AG04449 (cell line): ENCODE results near the gene CPXM2.
A peak's percentile ranks its signal among the peaks of the same experiment; 100 is the strongest.

Source experiments
- CTCF ChIA-PET: fragments of 350-600 bp; formaldehyde crosslinking; extraction: SDS; loops from one replicate; lab custom pipeline; 2021; ENCODE audit warnings: antibody characterized with exemption; lab: Yijun Ruan, JAX
- POLR2A ChIA-PET: fragments of 400-600, 350-600 bp; formaldehyde crosslinking; extraction: SDS; loops from one replicate; lab custom pipeline; 2020; ENCODE audit warnings: antibody characterized with exemption, inconsistent platforms; lab: Yijun Ruan, JAX
- DNase-seq: peaks from one replicate; pipeline ENCODE4 v3.0.0-alpha.2; 2010; ENCODE audit warnings: low read depth, low spot score
- H3K4me3 ChIP-seq: 2 replicates; pipeline ENCODE4 v1.5.1; 2011; ENCODE audit warnings: low read depth, mild to moderate bottlenecking, control low read depth, low read length
- CTCF ChIP-seq: IDR thresholded peaks from one replicate; pipeline ENCODE4 v1.5.1; 2011; ENCODE audit warnings: mild to moderate bottlenecking, moderate library complexity, low read length, control low read depth, inconsistent platforms; ENCODE audit not compliant: insufficient read depth; ENCODE audit errors: missing control alignments

The CPXM2 gene

GRCh38 chr10:123808906-123809305 lies 82.7 kb downstream of the CPXM2 start:
- no peak overlapping the region for H3K4me3 ChIP-seq
- ChIA-PET POLR2A (no interaction called here), CTCF (no interaction called here)
- DNase-seq = peak; percentile 64
- no peak for TF ChIP-seq CTCF

- no peak for TF ChIP-seq CTCF
- POLR2A ChIA-PET = no interaction called here
- CTCF ChIA-PET = no interaction called here
- H3K4me3 ChIP-seq = no peak overlapping the region
- DNase-seq = no peak
These were observed 83.3 kb downstream of the CPXM2 start for GRCh38 chr10:123808286-123808685.

DNA sequence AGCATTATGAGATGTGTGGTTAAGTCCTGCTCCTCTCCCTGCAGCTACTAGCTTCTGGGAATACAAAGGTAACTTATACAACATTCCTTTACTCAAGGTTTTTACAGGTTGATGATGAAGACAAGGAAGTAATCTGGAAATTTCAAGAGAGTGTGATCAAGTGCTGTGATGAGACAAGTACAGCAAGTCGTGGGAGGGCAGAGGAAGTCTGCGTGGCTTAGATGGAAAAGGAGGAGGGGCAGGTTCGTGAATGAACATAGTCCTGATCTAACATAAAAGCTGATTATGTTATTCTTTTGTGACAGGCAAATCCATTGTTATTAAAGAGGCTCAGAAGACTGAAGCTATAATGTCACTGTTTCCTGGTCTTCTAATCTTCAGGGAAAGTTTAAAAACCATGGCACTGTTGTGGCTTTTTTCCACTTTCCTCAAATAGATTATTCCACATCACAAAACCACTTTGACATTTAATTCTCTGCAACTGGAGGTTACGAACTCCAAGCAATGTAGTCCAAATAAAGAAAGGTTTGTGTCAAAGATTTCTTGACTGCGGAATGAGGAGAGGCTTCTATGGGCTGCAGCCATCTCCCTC lies 84.1 kb downstream of the CPXM2 start:
- no peak overlapping the region for H3K4me3 ChIP-seq
- DNase-seq = no peak
- POLR2A ChIA-PET = no interaction called here
- CTCF ChIA-PET = no interaction called here
- no peak for TF ChIP-seq CTCF

GRCh38 chr10:123804716-123805115 lies 86.9 kb downstream of the CPXM2 start:
- no peak for TF ChIP-seq CTCF
- no peak overlapping the region for H3K4me3 ChIP-seq
- ChIA-PET POLR2A (no interaction called here), CTCF (interaction anchor here (0.9 kb wide), 1 partner anchor 162 kb away, joined by 3 read pairs; no protein-coding TSS in a partner anchor)
- DNase-seq = peak; percentile 47

DNA sequence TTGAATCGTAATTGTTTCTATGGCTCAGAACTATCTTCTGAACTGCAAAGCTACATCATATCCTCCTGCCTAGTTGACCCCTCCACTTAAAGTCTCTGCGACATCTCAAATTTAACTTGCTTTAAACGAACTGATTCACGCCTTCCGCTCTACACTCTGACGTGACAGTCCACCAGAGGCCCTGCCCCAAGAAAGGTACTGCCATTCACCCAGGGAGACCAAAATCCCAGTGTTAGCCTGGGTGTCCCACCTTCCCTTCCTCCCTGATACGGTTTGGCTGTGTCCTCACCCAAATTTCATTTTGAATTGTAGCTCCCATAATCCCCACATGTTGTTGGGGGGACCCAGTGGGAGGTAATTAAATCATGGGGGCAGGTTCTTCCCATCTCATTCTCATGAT lies 90.8 kb downstream of the CPXM2 start:
- CTCF ChIA-PET = interaction anchor here (1.4 kb wide), 1 partner anchor 166 kb away, joined by 5 read pairs; no protein-coding TSS in a partner anchor
- POLR2A ChIA-PET = no interaction called here
- DNase-seq = no peak
- H3K4me3 ChIP-seq = no peak overlapping the region
- no peak for TF ChIP-seq CTCF

DNA sequence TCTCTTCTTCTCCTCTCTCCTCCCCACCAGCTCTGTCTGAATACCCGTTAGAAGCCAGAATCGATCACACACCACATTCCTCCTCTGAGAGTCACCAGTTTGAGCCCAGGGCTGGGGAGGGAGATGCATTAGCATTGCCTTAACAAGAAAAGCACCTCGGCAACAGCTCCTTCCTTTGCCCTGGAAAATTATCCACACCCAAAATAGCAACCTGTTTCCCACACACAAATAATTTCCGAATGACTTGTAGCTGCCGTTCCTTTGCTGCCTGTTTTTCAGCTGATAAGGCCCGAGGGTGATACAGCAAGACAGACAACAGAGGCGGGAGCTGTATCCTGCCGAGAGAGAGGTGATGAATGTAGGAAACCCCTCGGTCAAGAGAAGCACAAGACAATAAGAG lies 91.3 kb downstream of the CPXM2 start:
- no peak overlapping the region for H3K4me3 ChIP-seq
- ChIA-PET POLR2A (no interaction called here), CTCF (interaction anchor here (1.4 kb wide), 1 partner anchor 167 kb away, joined by 5 read pairs; no protein-coding TSS in a partner anchor)
- no peak for DNase-seq
- TF ChIP-seq CTCF = no peak
